ENCODE measurements around the gene RABEP2.

The RABEP2 gene

DNA sequence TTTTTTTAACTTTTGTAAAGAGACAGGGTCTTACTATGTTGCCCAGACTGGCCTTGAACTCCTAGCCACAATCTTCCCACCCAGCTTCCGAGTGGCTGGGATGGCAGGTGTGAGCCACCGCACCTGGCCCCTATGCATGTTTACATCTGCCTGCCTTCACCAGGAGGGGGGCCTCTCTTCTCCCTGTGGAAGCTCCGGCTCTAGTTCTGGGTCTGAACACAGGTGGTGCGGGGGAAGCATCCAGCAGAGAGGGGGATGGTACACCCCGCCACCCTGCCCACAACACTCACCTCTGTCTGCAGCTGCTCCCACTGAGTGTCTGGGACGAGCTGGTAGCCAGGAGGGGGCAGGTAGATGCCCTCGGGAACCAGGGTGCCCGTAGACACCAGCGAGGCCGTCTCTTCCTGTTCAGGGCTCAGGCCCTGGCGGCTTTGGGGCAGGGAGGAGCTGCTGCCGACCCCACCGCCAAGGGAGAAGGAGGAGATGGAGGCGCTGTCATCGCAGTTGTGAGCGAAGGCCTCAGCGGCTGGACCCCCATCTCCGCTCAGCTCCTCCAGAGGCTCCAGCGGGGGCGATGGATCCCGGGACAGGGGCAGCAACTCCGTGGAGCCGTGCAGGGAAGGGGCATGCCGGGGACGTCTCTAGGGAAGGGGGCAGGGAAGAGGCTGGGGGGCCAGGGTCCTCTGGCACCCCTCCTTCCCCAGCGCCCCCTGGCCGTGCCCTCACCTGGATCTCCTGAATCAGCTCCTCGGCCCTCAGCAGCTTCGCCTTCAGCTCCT, 10.9 kb downstream of the RABEP2 start:
- Histone ChIP-seq H3K36me3 (ENCODE audit: control insufficient read depth, insufficient read depth, low read length) (peaks cover 11% of the 10 kb centered on the region), H3K9ac (ENCODE audit: low read depth, low read length) (no peak overlapping the region), H3K4me1 (ENCODE audit: control insufficient read depth, insufficient read depth, low read length) (no peaks in the 10 kb centered on the region), H3K27me3 (ENCODE audit: control insufficient read depth, insufficient read depth, low read length) (no peaks in the 10 kb centered on the region), H3K9me3 (ENCODE audit: control insufficient read depth, insufficient read depth, low read length) (no peaks in the 10 kb centered on the region), H3K4me3 (ENCODE audit: low read depth, low read length) (no peak overlapping the region)

DNA sequence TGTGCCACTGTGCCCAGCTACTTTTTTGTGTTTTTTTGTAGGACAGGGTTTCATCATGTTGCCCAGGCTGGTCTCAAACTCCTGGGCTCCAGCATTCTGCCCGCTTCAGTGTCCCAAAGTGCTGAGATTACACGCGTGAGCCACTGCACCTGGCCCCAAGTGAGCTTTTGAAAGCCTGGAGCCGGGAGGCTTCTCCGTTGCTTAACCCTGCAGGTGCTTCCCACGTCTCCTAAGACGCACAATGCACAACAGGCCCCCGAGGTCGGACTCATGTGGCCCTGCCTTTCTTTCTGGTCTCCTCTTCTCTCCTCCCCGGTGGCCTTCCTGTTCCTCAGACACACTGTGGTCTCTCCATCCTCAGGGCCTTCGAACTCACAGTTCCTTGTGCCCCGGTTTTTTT, 12.5 kb downstream of the RABEP2 start:
- H3K36me3 ChIP-seq (ENCODE audit: control insufficient read depth, insufficient read depth, low read length) = peaks cover 15% of the 10 kb centered on the region
- no peaks in the 10 kb centered on the region for H3K9me3 ChIP-seq (ENCODE audit: control insufficient read depth, insufficient read depth, low read length)
- no peaks in the 10 kb centered on the region for H3K4me1 ChIP-seq (ENCODE audit: control insufficient read depth, insufficient read depth, low read length)
- H3K27me3 ChIP-seq (ENCODE audit: control insufficient read depth, insufficient read depth, low read length) = no peaks in the 10 kb centered on the region
- no peak overlapping the region for H3K4me3 ChIP-seq (ENCODE audit: low read depth, low read length)
- no peak overlapping the region for H3K9ac ChIP-seq (ENCODE audit: low read depth, low read length)

DNA sequence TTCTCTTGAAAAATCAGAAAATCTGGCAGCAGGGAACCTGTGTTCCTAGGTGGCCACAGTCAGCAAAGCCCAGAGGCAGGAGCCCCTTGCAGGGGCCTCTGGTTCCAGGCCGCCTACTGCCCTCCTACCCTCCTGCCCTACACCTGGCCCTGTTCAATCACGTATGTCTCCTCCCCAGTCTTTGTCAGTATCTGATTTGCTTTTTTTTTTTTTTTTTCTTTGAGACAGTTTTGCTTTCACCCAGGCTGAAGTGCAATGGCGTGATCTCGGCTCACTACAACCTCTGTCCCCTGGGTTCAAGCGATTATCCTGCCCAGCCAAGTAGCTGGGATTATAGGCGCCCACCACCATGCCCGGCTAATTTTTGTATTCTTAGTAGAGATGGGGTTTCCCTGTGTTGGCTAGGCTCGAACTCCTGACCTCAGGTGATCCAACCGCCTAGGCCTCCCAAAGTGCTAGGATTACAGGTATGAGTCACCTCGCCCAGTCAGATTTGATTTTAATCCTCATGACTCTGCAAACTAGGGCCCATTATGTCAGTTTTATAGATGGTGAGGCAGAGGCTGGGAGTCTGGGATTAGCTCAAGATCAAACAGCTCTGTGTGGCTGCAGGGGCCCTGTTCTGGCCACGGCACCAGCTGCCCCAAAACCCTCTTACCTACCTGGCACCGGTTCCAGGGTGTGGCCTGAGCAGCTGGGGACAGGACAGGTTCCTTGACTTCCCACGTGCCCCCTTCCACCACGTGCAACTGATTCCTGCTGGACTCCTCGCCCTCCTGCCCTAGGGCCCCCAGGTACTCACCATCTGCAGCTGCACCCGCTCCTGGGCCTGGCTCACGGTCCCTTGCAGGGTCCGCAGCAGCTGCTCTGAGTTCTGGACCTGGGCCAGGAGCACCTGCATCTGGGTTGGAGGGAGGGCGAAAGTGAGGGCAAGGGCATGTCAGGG, 14.7 kb downstream of the RABEP2 start:
- Histone ChIP-seq H3K4me1 (ENCODE audit: control insufficient read depth, insufficient read depth, low read length) (no peaks in the 10 kb centered on the region), H3K36me3 (ENCODE audit: control insufficient read depth, insufficient read depth, low read length) (peaks cover 13% of the 10 kb centered on the region), H3K4me3 (ENCODE audit: low read depth, low read length) (no peak overlapping the region)

DNA sequence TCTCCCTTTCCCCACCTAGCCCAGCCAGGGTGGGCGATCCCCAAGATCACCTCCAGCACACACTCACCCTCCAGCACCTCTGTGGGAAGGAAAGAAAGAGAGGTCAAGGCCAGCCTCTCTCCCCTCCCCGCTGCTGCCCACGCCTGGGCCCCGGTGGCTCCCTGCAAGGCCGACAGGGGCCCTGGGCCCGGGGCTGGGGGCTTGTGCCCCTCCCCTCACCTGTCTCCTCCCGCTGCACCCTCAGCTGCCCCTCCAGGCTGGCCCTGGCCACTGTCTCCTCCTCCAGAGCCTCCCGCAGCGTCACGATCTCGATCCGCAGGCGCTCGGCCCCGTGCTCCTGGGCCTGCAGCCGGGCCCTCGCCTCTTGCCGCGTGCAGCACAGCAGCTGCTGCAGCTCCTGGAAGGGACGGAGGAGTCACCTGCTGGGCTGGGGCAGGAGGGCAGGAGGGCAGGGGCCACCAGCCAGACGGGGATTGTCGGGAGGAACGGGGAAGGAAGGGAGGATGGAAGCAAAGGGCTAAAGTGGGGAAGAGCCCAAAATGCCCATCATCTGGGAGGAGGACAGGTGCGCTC, 19.2 kb downstream of the RABEP2 start:
- H3K4me1 ChIP-seq (ENCODE audit: control insufficient read depth, insufficient read depth, low read length) = no peaks in the 10 kb centered on the region
- H3K27me3 ChIP-seq (ENCODE audit: control insufficient read depth, insufficient read depth, low read length) = no peaks in the 10 kb centered on the region
- peaks cover 8% of the 10 kb centered on the region for H3K36me3 ChIP-seq (ENCODE audit: control insufficient read depth, insufficient read depth, low read length)
- no peak overlapping the region for H3K4me3 ChIP-seq (ENCODE audit: low read depth, low read length)
- no peak overlapping the region for H3K9ac ChIP-seq (ENCODE audit: low read depth, low read length)
- no peaks in the 10 kb centered on the region for H3K9me3 ChIP-seq (ENCODE audit: control insufficient read depth, insufficient read depth, low read length)

More for the DNA sequence above, 14.7 kb downstream of the RABEP2 start:
- no peak overlapping the region for H3K9ac ChIP-seq (ENCODE audit: low read depth, low read length)
- no peaks in the 10 kb centered on the region for H3K27me3 ChIP-seq (ENCODE audit: control insufficient read depth, insufficient read depth, low read length)
- no peaks in the 10 kb centered on the region for H3K9me3 ChIP-seq (ENCODE audit: control insufficient read depth, insufficient read depth, low read length)

DNA sequence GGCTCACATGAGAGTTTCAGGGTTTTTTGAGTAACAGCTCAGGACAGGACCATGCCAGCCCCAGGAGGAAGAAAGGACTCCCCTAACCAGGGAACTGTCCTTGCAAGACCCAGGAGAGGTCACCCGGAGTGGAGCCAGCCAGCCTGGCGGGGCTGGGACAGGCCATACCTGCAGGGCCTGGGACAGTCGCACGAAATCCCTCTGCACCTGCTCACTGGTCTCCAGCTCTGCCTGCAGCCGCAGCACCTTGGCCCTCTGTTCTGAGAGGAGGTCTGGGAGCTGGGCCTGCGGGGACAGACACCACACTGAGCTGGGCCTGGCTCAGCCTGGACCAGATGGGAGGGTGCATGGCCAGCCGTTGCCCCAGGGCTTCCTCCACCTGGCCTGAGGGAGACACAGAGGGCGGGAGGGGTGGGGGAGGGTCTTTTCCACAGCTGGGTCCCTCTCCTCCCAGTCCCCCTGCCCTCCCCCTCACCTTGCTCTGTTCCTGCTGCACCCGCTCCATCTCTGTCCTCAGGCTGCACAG, 19.7 kb downstream of the RABEP2 start:
- no peaks in the 10 kb centered on the region for H3K27me3 ChIP-seq (ENCODE audit: control insufficient read depth, insufficient read depth, low read length)
- no peak overlapping the region for H3K4me3 ChIP-seq (ENCODE audit: low read depth, low read length)
- H3K9ac ChIP-seq (ENCODE audit: low read depth, low read length) = no peak overlapping the region
- H3K36me3 ChIP-seq (ENCODE audit: control insufficient read depth, insufficient read depth, low read length) = peaks cover 8% of the 10 kb centered on the region
- no peaks in the 10 kb centered on the region for H3K4me1 ChIP-seq (ENCODE audit: control insufficient read depth, insufficient read depth, low read length)
- no peaks in the 10 kb centered on the region for H3K9me3 ChIP-seq (ENCODE audit: control insufficient read depth, insufficient read depth, low read length)

DNA sequence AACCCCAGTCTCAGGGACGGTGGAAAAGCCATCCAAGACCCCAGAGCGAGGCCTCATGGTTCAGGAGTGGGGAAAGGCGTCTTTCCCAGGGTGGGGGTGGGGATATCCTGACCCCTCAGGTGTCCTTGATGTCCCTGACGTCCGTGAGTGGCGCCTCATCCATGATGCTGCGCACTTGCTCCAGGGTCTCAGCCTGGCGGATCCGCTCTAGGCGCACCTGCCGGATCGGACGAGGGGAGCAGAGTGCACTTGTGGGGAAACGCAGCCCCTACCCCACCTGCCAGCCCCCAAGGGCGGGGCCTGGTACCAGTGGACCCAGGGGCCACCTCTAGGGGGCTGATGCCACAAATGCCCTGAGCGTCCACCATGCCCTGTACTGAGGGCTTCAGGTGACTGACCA, 20.2 kb downstream of the RABEP2 start:
- Histone ChIP-seq H3K9ac (ENCODE audit: low read depth, low read length) (no peak overlapping the region), H3K27me3 (ENCODE audit: control insufficient read depth, insufficient read depth, low read length) (no peaks in the 10 kb centered on the region), H3K4me3 (ENCODE audit: low read depth, low read length) (no peak overlapping the region), H3K4me1 (ENCODE audit: control insufficient read depth, insufficient read depth, low read length) (no peaks in the 10 kb centered on the region), H3K36me3 (ENCODE audit: control insufficient read depth, insufficient read depth, low read length) (peaks cover 8% of the 10 kb centered on the region), H3K9me3 (ENCODE audit: control insufficient read depth, insufficient read depth, low read length) (no peaks in the 10 kb centered on the region)

DNA sequence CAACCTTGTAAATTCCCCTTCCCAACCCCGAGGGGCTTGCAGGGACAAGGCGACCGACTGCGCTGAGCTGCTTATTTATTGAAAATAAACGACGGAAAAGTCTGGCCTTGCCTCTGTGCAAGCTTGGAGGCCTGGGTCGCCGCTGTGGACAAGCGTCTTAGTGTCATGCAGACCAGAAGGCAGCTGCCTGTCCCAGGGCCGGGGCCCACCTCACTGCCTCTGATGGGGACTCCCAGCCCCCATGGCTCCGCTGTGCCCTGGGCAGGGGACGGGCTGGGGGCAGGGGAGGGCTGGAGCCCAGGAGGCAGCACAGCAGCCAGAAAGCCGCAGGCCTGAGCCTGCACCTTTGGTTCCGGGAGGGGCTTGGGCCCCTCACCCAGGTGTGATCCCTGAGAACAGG, 20.7 kb downstream of the RABEP2 start:
- Histone ChIP-seq H3K36me3 (ENCODE audit: control insufficient read depth, insufficient read depth, low read length) (peaks cover 8% of the 10 kb centered on the region), H3K9ac (ENCODE audit: low read depth, low read length) (no peak overlapping the region), H3K4me1 (ENCODE audit: control insufficient read depth, insufficient read depth, low read length) (no peaks in the 10 kb centered on the region), H3K4me3 (ENCODE audit: low read depth, low read length) (no peak overlapping the region), H3K9me3 (ENCODE audit: control insufficient read depth, insufficient read depth, low read length) (no peaks in the 10 kb centered on the region), H3K27me3 (ENCODE audit: control insufficient read depth, insufficient read depth, low read length) (no peaks in the 10 kb centered on the region)

DNA sequence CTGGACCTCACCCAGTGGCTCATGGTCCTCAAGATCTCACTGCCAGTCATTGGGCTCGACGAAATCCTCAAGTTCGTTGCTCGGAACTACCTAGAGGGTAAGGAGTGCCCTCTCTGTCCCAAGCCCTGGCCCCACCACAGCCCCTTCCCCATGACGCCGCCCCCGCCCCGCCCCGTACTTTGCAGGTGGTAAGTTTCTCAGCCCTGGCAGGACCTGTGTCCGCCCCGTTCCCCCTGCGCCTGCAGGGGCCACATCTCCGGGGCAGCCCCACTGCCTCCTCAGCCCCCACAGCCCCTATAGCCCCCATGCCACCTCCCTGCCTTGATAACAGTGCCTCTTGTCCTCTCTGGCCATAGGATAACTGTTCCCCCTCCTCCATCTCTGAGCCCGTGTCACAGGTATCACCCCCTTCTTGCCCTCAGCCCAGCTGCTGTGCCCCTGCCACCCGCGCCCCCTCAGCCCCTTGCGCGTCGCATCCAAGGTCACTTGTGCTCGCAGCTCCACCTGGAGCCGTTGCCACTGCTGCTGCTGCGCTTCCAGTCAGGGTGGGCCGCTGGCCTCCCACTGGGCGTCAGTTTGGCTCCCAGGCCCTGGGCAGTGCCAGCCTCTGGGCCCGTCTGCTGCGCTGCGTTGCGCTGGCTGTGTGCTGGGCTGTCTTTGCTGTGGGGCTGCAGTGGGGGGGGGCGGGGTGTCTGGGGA, 21.5 kb downstream of the RABEP2 start:
- no peak overlapping the region for H3K4me3 ChIP-seq (ENCODE audit: low read depth, low read length)
- H3K9me3 ChIP-seq (ENCODE audit: control insufficient read depth, insufficient read depth, low read length) = no peaks in the 10 kb centered on the region
- no peaks in the 10 kb centered on the region for H3K27me3 ChIP-seq (ENCODE audit: control insufficient read depth, insufficient read depth, low read length)
- no peaks in the 10 kb centered on the region for H3K4me1 ChIP-seq (ENCODE audit: control insufficient read depth, insufficient read depth, low read length)
- peaks cover 6% of the 10 kb centered on the region for H3K36me3 ChIP-seq (ENCODE audit: control insufficient read depth, insufficient read depth, low read length)
- no peak overlapping the region for H3K9ac ChIP-seq (ENCODE audit: low read depth, low read length)

DNA sequence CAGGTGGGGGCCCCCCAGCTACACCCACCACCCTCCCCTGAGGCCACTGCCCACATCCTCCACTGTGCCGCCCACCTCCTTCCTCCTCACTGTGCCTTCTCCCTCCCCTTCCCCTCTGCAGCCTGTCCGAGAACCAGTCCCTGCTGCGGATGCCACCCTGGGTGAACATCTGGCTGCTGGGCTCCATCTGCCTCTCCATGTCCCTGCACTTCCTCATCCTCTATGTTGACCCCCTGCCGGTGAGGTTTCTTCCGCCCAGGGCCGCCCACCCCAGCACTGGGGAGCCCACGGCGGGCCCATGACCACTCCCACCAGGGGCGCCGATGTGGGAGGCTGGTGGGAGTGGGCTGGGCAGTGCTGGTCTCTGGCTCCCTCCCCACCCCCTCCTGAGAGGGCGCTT, 22.1 kb downstream of the RABEP2 start:
- Histone ChIP-seq H3K9me3 (ENCODE audit: control insufficient read depth, insufficient read depth, low read length) (no peaks in the 10 kb centered on the region), H3K9ac (ENCODE audit: low read depth, low read length) (no peak overlapping the region), H3K4me3 (ENCODE audit: low read depth, low read length) (no peak overlapping the region), H3K27me3 (ENCODE audit: control insufficient read depth, insufficient read depth, low read length) (no peaks in the 10 kb centered on the region), H3K36me3 (ENCODE audit: control insufficient read depth, insufficient read depth, low read length) (peaks cover 3% of the 10 kb centered on the region), H3K4me1 (ENCODE audit: control insufficient read depth, insufficient read depth, low read length) (no peaks in the 10 kb centered on the region)

DNA sequence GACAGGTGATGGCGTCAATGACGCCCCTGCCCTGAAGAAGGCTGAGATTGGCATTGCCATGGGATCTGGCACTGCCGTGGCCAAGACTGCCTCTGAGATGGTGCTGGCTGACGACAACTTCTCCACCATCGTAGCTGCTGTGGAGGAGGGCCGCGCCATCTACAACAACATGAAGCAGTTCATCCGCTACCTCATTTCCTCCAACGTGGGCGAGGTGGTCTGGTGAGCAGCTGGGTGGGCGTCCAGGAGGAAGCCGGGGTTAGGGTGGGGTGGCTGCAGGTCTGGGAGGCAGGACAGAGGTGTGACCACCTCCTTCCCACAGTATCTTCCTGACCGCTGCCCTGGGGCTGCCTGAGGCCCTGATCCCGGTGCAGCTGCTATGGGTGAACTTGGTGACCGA, 23.2 kb downstream of the RABEP2 start:
- no peaks in the 10 kb centered on the region for H3K4me1 ChIP-seq (ENCODE audit: control insufficient read depth, insufficient read depth, low read length)
- H3K4me3 ChIP-seq (ENCODE audit: low read depth, low read length) = no peak overlapping the region
- H3K9me3 ChIP-seq (ENCODE audit: control insufficient read depth, insufficient read depth, low read length) = no peaks in the 10 kb centered on the region
- H3K36me3 ChIP-seq (ENCODE audit: control insufficient read depth, insufficient read depth, low read length) = peaks cover 3% of the 10 kb centered on the region
- H3K27me3 ChIP-seq (ENCODE audit: control insufficient read depth, insufficient read depth, low read length) = no peaks in the 10 kb centered on the region
- H3K9ac ChIP-seq (ENCODE audit: low read depth, low read length) = no peak overlapping the region

DNA sequence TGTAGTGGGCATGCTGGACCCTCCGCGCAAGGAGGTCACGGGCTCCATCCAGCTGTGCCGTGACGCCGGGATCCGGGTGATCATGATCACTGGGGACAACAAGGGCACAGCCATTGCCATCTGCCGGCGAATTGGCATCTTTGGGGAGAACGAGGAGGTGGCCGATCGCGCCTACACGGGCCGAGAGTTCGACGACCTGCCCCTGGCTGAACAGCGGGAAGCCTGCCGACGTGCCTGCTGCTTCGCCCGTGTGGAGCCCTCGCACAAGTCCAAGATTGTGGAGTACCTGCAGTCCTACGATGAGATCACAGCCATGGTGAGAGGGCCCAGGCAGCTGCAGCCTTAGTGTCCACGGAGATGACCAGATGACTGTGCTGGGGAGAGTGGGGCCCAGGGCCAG, 24.4 kb downstream of the RABEP2 start:
- Histone ChIP-seq H3K27me3 (ENCODE audit: control insufficient read depth, insufficient read depth, low read length) (no peaks in the 10 kb centered on the region), H3K9ac (ENCODE audit: low read depth, low read length) (no peak overlapping the region), H3K4me1 (ENCODE audit: control insufficient read depth, insufficient read depth, low read length) (no peaks in the 10 kb centered on the region), H3K9me3 (ENCODE audit: control insufficient read depth, insufficient read depth, low read length) (no peaks in the 10 kb centered on the region), H3K36me3 (ENCODE audit: control insufficient read depth, insufficient read depth, low read length) (peaks cover 3% of the 10 kb centered on the region), H3K4me3 (ENCODE audit: low read depth, low read length) (no peak overlapping the region)
